RPMI7951 (cell line): Measurements from ENCODE around the gene MRPS18A. TPM values are rescaled to one million over a fixed set of nuclear protein-coding genes. Genes with fewer than 3 reads are reported as not detected.
"Not testable (repeated sequence)": the region's sequence is repeated elsewhere in the genome, so short reads cannot be mapped to it uniquely, and the experiment has no call there.

Experiments
- DNase-seq: peaks from one replicate; pipeline ENCODE4 v3.0.0-alpha.2; 2012; ENCODE audit warnings: low read depth
- total RNA-seq: library from RNA; depleted of rRNA; stranded (reverse); fragments of >200 nt; shearing (Covaris generic); gene quantifications from 2 replicates; pipeline ENCODE4 v1.2.3, GENCODE V29; 2014

The MRPS18A gene
- total RNA-seq, 1 experiment from 2014 or later = 68.7 TPM

DNA sequence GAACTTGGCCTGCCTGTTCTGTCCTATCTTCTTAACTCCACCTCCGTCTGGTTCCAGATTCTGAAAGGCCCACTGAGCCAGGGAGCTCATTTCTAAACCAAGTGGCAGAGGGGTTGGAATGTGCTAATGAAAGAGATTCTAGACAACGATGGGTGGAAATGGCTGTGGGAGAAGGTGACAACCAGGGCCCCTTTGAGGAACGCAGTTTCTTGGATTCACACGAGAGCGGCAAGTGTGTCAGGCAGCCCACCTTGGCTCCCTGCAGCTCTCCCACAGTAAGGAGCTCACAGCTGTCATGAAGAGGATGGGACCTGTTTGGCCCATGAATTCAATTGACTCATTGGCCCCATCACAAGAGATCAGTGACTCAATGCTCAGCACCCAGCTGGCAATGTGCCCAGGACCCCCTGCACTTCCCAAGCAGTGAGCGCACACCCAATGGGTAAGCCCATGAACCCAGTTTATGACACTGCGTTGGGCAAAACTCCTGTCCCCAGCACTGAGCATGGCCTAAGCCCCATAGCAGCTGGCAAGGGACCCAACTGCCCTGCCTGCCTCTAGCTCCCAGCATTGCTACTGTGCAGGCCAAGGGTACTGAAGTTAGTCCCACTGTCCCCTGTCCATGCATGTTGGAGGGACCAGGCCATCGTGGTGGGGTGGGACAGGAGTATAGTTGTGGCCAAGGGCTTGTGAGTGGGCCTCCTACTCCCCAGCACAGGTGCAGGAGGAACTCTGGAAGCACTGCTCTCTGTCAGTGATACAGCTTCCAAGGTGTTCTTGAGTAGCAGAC is 16.4 kb downstream of the MRPS18A start:
- no peak for DNase-seq

GRCh38 chr6:43670623-43670986 is 17.0 kb downstream of the MRPS18A start:
- no peak for DNase-seq

GRCh38 chr6:43669922-43670622 is 17.5 kb downstream of the MRPS18A start:
- DNase-seq = no peak

DNA sequence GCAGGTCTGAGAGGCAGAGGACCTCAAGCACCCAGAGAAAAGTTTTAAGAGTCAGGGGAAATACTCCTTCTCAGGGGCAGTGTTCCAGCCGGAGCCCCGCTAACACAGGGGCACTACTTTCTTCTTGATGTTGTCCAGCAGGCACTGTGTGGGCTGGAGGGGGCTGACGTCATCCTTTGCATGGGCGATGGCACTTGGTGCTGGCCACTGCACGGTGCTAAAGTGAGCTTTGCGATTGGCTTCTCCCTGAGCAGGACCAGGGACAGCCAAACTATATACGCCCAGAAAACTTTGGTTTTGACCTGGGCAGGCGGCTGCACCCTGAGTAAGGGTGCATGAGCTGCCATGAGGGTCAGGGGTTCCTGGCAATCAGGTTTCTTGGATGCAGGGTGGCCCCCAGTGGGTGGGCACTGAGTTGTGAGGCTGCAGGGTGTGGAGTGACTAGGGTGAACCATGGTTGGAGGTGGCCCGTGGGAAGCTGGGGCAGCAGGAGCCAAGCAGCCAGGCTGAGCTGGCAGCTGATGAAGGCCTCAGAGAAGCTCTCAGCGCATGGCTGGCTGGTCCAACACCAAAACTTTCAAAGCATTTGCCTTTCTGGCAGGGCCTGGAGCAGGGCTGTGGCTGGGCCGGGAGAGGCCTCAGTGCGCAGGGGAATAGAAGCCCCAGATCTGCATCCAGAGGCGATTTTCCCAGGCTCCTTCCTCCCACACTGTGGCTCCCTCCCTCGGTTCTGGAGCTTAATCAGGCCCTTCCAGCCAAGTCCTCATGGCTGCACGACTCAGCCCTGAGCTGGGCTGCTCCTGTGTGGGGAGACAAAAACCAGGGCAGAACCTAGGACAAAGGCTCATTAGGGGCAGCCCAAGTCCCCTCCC is 18.3 kb downstream of the MRPS18A start:
- peak; percentile 51 for DNase-seq

GRCh38 chr6:43668151-43669028 is 19.2 kb downstream of the MRPS18A start:
- peak; percentile 65 for DNase-seq

- DNase-seq = peak; percentile 68
Measured at GRCh38 chr6:43667245-43668150, 20.1 kb downstream of the MRPS18A start.

GRCh38 chr6:43666196-43666920 is 21.2 kb downstream of the MRPS18A start:
- no peak for DNase-seq

- DNase-seq = peak; percentile 49
Measured at GRCh38 chr6:43665376-43665775, 22.2 kb downstream of the MRPS18A start.

DNA sequence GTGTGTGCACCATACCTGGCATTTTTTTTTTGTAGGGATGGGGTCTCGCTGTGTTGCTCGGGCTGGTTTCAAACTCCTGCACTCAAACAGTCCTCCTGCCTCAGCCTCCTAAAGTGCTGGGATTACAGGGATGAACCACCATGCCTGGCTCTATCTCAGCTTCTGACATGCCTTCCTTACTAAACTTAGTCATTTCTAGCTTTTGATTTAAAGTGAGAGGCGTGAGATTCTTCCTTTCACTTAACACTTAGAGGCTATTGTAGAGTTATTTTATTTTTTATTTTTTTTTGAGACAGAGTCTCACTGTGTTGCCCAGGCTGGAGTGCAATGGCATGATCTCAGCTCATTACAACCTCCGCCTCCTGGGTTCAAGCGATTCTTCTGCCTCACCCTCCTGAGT is 24.6 kb downstream of the MRPS18A start:
- not testable (repeated sequence) for DNase-seq

GRCh38 chr6:43658161-43658560 is 29.4 kb downstream of the MRPS18A start:
- DNase-seq = no peak

DNA sequence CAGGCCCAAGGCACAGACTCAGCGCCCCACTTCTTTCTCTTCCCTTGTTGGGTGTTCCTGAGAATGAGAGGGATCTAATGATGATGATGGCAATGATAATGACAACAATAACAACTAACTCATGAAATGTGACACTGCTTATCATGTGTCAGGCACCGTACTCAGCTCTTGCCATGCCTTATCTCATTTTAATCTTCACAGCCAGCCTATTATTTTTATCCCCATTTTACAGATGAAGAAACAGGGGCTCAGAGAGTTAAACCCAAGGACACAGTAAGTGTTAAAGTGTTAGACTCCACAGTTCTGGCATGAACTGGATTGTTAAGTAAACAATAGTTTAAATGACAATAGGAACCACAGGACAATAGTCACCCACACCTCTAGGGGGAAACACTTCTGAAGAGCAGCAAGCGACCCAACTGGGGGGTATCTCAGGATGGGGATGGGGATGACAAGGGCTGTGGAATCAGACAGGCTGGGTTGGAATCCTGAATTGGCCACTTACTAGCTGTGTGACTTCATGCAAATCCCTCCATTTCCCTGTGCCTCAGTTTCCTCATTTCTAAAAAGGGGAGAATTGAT is 30.3 kb downstream of the MRPS18A start:
- no peak for DNase-seq

DNA sequence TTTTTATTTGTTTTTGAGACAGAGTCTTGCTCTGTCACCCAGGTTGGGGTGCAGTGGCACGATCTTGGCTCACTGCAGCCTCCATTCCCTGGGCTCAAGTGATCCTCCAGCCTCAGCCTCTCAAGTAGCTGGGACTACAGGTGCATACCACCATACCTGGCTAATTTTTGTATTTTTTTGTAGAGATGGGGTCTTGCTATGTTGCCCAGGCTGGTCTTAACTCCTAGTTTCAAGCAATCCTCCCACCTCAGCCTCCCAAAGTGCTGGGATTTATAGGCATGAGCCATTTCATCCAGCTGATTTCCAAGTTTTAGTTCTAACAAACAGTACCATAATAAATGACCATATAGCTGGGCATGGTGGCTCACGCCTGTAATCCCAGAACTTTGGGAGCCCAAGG is 34.8 kb downstream of the MRPS18A start:
- DNase-seq = not testable (repeated sequence)

DNA sequence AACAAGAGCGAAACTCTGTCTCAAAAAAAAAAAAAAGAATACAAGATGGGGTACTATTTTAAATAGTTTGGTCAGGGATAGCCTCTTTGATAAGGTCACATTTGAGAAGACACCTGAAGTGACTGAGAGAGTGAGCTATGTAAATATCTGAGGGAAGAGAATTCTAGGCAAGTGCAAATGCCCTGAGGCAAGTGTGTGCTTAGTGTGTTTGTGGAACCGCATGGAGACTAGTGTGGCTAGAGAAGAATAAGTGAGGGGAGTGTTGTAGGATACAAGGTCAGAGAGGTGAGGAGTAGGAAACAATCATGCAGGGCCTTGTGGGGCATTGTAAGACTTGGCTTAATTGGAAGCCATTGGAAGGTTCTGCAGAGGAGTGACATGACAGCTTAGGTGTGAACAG is 39.3 kb downstream of the MRPS18A start:
- DNase-seq = no peak

DNA sequence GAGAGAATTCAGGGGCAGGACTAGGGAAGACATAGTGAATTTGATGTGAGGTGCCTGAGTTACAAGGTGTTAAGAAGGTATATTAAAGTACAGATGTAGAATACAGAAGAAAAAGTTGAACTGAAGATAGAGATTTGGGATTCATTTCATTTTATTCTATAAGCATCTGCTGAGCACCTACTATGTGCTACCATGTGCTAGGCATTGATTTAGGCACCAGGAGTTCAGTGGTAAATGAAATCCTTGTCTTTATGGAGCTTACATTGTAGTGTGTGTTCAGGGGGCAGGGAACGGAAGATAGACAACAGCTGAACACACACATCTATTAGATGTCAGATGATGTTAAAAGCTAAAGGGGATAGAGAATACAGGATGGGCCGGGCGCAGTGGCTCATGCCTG is 40.0 kb downstream of the MRPS18A start:
- DNase-seq = no peak

GRCh38 chr6:43645613-43645964 is 42.0 kb downstream of the MRPS18A start:
- no peak for DNase-seq

GRCh38 chr6:43644940-43645612 is 42.5 kb downstream of the MRPS18A start, which contains the start of gene RSPH9:
RSPH9 (plus strand) TSS chr6:43645036; CDS start chr6:43645099, 63 bp downstream.
- DNase-seq = peak; percentile 81

DNA sequence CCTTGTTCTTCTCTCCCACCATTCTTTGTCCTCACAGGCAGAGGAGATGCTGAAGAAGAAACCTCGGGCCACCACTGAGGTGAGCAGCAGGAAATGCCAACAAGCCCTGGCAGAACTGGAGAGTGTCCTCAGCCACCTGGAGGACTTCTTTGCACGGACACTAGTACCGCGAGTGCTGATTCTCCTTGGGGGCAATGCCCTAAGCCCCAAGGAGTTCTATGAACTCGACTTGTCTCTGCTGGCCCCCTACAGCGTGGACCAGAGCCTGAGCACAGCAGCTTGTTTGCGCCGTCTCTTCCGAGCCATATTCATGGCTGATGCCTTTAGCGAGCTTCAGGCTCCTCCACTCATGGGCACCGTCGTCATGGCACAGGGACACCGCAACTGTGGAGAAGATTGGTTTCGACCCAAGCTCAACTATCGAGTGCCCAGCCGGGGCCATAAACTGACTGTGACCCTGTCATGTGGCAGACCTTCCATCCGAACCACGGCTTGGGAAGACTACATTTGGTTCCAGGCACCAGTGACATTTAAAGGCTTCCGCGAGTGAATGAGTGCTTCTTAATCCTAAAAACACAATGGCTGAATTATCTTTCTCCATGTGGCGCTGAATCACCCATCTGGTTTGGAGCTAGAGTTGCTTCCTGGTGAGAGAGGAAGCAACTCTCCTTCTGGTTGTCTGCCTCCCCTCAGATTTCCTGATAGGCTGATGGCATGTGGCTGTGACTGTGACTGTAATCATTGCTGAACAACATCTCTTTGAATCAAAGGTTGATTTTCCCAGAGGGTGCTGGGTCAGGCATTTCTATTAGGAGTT is 47.4 kb downstream of the MRPS18A start:
- DNase-seq = peak; percentile 73

- no peak for DNase-seq
Measured at GRCh38 chr6:43636308-43636659, 51.3 kb downstream of the MRPS18A start.
